ENCODE measurements around the gene ECI1.

Gene ECI1

GRCh38 chr16:2278272-2278608 lies 26.9 kb upstream of the ECI1 start:
- Histone ChIP-seq H3K9ac (ENCODE audit: low read length) (no peak overlapping the region), H3K27ac (ENCODE audit: low read depth, low read length) (no peak overlapping the region), H3K4me1 (ENCODE audit: control insufficient read depth, insufficient read depth, low read length) (no peaks in the 10 kb centered on the region), H3K36me3 (ENCODE audit: control insufficient read depth, insufficient read depth, low read length) (0 out of 2 replicates have a peak, but pooled peaks cover under 1% of the 10 kb centered on the region), H3K9me3 (ENCODE audit: control insufficient read depth, insufficient read depth, low read depth, low read length) (no peaks in the 10 kb centered on the region), H3K4me3 (ENCODE audit: low read depth, low read length) (no peak overlapping the region), H3K27me3 (ENCODE audit: control insufficient read depth, insufficient read depth, low read length) (no peaks in the 10 kb centered on the region)

DNA sequence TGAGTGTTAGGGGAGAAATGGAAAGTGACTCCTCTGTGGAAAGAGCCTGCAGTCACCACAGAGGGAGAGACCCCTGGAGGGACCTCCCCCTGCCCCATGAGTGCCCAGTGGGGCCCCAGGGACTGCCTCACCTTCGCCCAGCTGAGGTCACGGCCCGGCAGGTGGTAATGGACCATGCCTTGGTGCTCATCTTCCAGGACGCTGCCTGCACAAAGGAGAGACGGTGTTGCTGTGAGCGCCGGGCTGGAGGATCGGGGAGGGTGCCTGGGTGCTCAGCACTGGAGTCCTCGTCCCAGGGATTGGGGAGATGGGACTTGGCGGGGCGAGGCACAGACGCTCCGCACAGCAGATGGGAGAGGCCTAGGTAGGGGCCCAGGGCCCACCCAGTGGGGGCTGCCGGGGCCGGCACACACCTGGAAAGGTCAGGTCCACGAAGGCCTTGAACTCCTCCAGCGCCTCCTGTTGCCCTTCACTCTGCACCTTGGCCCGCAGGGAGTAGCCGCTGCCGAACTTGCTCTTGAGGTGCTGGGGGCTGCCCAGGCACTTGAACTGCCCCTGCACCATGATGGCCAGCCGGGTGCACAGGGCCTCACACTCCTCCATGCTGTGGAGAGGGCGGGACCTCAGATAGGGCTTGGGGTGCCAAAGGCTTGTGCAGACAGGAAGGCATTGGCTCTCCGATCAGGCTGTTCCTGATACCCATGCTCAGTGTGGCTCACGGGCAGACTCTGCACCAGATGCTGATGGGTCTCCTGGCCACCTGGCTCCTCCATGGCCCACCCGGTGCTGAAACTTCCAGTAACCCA lies 26.3 kb upstream of the ECI1 start:
- Histone ChIP-seq H3K4me1 (ENCODE audit: control insufficient read depth, insufficient read depth, low read length) (no peaks in the 10 kb centered on the region), H3K27ac (ENCODE audit: low read depth, low read length) (no peak overlapping the region), H3K27me3 (ENCODE audit: control insufficient read depth, insufficient read depth, low read length) (no peaks in the 10 kb centered on the region), H3K9ac (ENCODE audit: low read length) (no peak overlapping the region), H3K9me3 (ENCODE audit: control insufficient read depth, insufficient read depth, low read depth, low read length) (no peaks in the 10 kb centered on the region), H3K4me3 (ENCODE audit: low read depth, low read length) (no peak overlapping the region), H3K36me3 (ENCODE audit: control insufficient read depth, insufficient read depth, low read length) (0 out of 2 replicates have a peak, but pooled peaks cover 3% of the 10 kb centered on the region)

DNA sequence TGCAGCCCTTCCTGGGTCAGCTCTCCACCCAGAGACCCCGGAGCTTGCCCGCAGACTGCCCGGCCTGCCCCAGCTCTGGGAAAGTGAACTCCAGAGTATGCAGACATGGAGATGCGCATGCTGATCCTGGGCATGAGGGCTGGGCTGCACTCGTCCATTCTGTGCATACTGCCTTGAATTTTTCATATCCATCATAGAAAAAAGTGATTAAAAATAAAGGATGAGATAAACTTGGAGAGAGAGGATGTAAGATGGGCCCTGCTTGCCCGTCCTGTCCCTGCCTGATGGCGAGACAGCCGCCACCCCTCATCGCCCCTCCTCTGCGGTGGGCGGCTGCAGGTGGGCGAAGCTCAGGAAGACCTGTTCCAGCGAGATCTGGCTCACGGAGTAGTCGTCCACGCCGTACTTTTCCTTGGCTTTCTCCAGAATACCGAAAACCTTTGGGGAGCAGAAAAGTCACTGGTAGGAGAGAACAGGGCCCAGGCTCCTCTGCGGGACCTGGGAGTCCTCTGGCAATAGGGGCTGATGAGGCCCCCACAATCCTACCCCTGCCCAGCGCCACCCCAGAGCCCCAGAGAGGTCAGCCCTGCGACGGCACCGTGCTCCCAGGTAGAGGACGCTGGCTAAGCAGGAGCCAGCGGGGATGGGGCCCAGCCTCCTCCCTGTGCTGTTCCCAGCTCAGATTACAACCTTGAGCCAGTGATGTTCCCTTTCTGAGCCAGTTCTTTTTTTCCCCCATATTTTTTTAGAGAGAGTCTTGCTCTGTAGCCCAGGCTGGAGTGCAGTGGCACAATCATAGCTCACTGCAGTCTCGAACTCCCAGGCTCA lies 25.2 kb upstream of the ECI1 start:
- H3K27me3 ChIP-seq (ENCODE audit: control insufficient read depth, insufficient read depth, low read length): no peaks in the 10 kb centered on the region
- H3K4me1 ChIP-seq (ENCODE audit: control insufficient read depth, insufficient read depth, low read length): no peaks in the 10 kb centered on the region
- no peak overlapping the region for H3K9ac ChIP-seq (ENCODE audit: low read length)
- 0 out of 2 replicates have a peak, but pooled peaks cover 3% of the 10 kb centered on the region for H3K36me3 ChIP-seq (ENCODE audit: control insufficient read depth, insufficient read depth, low read length)
- no peak overlapping the region for H3K4me3 ChIP-seq (ENCODE audit: low read depth, low read length)
- H3K27ac ChIP-seq (ENCODE audit: low read depth, low read length): no peak overlapping the region
- H3K9me3 ChIP-seq (ENCODE audit: control insufficient read depth, insufficient read depth, low read depth, low read length): no peaks in the 10 kb centered on the region

DNA sequence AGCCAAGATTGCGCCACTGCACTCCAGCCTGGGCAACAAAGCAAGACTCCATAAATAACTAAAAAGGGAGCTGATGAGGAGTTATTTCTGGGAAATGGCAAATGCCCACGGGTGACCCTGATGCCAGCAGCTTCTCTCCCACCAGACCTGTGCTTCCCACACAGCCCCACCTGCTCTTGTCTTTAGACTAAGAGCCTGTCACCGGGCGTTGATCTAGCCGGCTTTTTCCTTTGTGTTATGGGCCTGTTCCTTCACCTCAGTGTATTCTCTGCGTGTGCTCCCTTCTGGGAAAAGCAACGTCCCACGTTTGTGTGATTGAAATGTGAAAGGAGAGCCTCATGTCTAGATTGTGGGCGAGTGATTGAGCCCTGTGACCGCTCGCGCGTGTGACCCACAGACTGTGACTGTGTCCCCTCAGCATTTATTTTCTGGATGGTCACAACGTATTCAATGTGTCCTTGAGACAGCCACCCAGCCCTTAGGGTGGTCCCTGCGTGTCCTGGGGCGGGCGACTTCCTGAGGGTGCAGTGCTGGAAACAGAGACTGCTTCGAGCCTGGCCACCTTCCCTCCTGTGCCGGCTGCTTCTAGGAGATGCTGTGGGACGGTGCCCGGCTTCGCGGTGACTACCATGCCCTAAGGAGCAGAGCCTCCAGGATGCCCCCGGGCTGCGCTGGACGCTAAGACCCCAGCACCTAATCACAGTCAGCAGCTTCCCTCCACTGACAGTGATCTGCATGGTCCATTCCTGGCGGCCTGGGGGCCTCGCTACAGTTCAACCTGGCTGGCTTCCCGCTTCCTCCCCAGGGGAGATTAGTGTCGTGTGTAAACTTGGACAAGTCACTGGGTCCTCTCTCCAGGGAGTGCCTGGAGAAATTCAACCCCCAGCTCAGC lies 24.3 kb upstream of the ECI1 start:
- Histone ChIP-seq H3K9ac (ENCODE audit: low read length) (no peak overlapping the region), H3K36me3 (ENCODE audit: control insufficient read depth, insufficient read depth, low read length) (0 out of 2 replicates have a peak, but pooled peaks cover 3% of the 10 kb centered on the region), H3K4me1 (ENCODE audit: control insufficient read depth, insufficient read depth, low read length) (no peaks in the 10 kb centered on the region), H3K4me3 (ENCODE audit: low read depth, low read length) (no peak overlapping the region), H3K27ac (ENCODE audit: low read depth, low read length) (no peak overlapping the region), H3K9me3 (ENCODE audit: control insufficient read depth, insufficient read depth, low read depth, low read length) (no peaks in the 10 kb centered on the region), H3K27me3 (ENCODE audit: control insufficient read depth, insufficient read depth, low read length) (no peaks in the 10 kb centered on the region)

DNA sequence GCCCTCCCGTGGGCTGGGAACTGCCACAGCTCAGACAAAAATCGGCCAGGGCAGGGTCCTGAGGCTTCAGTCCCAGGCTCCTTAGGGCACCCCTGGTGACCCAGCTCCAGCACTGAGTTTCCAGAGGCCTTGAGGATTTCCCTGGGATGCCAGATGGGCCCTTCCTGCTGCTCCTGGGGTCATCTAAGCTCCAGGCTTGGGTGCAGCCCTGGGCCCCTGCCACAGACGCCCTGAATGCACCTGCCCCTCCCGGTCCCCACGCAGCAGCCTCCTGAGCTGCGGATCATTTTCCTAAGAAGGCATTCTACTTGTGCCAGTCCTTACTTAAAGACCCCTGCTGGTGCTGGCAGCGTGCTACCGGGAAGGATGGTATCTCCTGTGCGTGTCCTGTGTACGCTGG lies 22.5 kb upstream of the ECI1 start:
- Histone ChIP-seq H3K9ac (ENCODE audit: low read length) (no peak overlapping the region), H3K9me3 (ENCODE audit: control insufficient read depth, insufficient read depth, low read depth, low read length) (no peaks in the 10 kb centered on the region), H3K4me1 (ENCODE audit: control insufficient read depth, insufficient read depth, low read length) (peaks cover 7% of the 10 kb centered on the region; the same call in 1 of the 2 replicates), H3K4me3 (ENCODE audit: low read depth, low read length) (no peak overlapping the region), H3K36me3 (ENCODE audit: control insufficient read depth, insufficient read depth, low read length) (0 out of 2 replicates have a peak, but pooled peaks cover 3% of the 10 kb centered on the region), H3K27ac (ENCODE audit: low read depth, low read length) (no peak overlapping the region), H3K27me3 (ENCODE audit: control insufficient read depth, insufficient read depth, low read length) (no peaks in the 10 kb centered on the region)

GRCh38 chr16:2273484-2273883 lies 22.1 kb upstream of the ECI1 start:
- Histone ChIP-seq H3K9me3 (ENCODE audit: control insufficient read depth, insufficient read depth, low read depth, low read length) (no peaks in the 10 kb centered on the region), H3K4me1 (ENCODE audit: control insufficient read depth, insufficient read depth, low read length) (peaks cover 7% of the 10 kb centered on the region; the same call in 1 of the 2 replicates), H3K27ac (ENCODE audit: low read depth, low read length) (no peak overlapping the region), H3K9ac (ENCODE audit: low read length) (no peak overlapping the region), H3K27me3 (ENCODE audit: control insufficient read depth, insufficient read depth, low read length) (no peaks in the 10 kb centered on the region), H3K36me3 (ENCODE audit: control insufficient read depth, insufficient read depth, low read length) (0 out of 2 replicates have a peak, but pooled peaks cover 3% of the 10 kb centered on the region), H3K4me3 (ENCODE audit: low read depth, low read length) (no peak overlapping the region)

DNA sequence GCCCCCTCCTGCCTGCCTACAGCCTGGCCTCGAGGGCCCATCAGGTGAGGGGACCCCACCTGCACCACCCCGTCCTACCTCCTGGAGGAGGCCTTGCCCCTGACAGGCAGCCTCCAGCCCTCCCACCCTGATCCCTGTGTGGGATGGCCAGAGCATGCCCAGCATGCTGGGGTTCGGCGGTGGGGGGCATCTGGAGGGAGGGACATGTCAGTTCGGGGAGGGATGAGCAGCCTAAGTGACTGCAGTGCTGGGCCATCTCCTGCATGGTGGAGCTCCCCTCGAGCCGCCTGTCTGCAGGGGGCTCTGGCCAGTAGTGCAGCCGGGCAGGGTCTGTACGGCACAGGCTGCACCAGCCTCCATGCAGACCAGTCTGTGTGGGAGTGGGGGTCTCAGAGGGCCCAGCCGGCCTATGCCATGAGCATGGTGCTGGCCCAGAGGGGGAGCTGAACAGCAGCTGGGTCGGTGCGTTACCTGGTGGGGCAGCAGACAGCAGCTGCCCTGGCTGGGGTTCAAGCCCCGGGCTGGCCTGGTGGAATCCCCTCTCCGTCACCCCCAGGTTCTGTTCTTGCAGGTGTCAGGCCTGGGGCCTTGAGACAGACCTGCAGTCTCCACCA lies 20.6 kb upstream of the ECI1 start:
- 0 out of 2 replicates have a peak, but pooled peaks cover 3% of the 10 kb centered on the region for H3K36me3 ChIP-seq (ENCODE audit: control insufficient read depth, insufficient read depth, low read length)
- no peaks in the 10 kb centered on the region for H3K27me3 ChIP-seq (ENCODE audit: control insufficient read depth, insufficient read depth, low read length)
- H3K4me1 ChIP-seq (ENCODE audit: control insufficient read depth, insufficient read depth, low read length): peaks cover 7% of the 10 kb centered on the region; the same call in 1 of the 2 replicates
- H3K9ac ChIP-seq (ENCODE audit: low read length): no peak overlapping the region
- no peak overlapping the region for H3K27ac ChIP-seq (ENCODE audit: low read depth, low read length)
- H3K4me3 ChIP-seq (ENCODE audit: low read depth, low read length): no peak overlapping the region
- H3K9me3 ChIP-seq (ENCODE audit: control insufficient read depth, insufficient read depth, low read depth, low read length): no peaks in the 10 kb centered on the region

DNA sequence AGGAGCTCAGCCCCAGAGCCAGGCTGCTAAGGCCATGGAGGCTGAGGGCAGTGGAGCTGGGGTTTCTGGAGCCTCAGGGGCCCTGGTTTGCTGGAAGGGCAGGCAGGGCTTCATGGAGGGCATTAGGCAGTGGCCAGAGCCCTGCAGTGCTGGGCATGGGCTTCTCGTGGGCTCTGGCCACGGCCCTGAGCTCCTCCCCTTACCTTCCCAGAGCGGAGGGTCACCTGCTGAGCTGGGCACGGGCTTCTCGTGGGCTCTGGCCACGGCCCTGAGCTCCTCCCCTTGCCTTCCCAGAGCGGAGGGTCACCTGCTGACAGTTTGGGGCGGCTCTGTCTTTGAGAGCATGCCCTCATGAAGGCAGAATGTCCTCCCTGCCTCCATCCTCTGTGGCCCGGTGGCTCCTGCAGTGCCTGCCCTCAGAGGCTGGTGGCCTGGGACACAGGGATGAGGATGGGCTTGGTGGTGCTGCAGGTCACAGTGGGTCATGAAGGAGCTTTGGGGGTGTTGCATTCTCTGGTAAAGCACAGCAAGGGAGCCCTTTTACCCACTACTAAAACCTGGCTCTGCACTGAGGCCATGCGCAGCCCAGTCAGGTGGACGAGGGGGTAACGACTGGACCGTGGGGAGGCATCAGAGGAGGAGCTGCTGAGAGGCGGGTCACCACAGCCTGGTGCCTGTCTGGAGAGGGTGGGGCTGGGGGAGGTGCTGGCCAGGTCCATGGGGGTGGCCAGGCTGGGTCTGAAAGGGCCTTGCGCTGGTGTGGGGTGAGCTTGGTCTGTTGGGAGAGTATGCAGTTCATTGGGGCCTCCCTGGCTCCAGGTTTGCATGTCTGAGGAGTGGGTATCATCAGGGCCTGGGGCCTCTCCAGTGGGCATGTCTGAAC lies 19.4 kb upstream of the ECI1 start:
- Histone ChIP-seq H3K4me1 (ENCODE audit: control insufficient read depth, insufficient read depth, low read length) (peaks cover 7% of the 10 kb centered on the region; the same call in 1 of the 2 replicates), H3K36me3 (ENCODE audit: control insufficient read depth, insufficient read depth, low read length) (peaks cover 5% of the 10 kb centered on the region), H3K27ac (ENCODE audit: low read depth, low read length) (no peak overlapping the region), H3K9ac (ENCODE audit: low read length) (no peak overlapping the region), H3K9me3 (ENCODE audit: control insufficient read depth, insufficient read depth, low read depth, low read length) (no peaks in the 10 kb centered on the region), H3K4me3 (ENCODE audit: low read depth, low read length) (no peak overlapping the region), H3K27me3 (ENCODE audit: control insufficient read depth, insufficient read depth, low read length) (no peaks in the 10 kb centered on the region)

DNA sequence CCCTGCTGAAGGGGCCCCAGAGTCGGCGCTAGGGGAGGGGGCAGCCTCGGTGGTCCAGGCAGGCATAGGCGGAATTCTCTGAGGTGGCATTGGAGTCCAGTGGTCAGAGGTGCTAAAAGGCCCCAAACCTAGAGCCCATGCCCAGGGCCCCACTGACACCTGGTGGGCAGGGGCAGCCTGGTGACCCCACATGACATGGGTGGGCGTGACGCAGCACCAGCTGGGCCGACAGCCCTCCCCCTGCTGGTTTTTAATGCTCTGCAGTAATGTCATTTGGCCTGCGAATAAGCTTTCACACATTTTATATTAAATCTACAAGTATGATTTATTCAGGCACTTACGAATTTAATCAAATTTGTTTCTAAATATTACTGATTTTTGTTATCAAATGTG lies 18.7 kb upstream of the ECI1 start:
- Histone ChIP-seq H3K4me3 (ENCODE audit: low read depth, low read length) (no peak overlapping the region), H3K27ac (ENCODE audit: low read depth, low read length) (no peak overlapping the region), H3K9me3 (ENCODE audit: control insufficient read depth, insufficient read depth, low read depth, low read length) (no peaks in the 10 kb centered on the region), H3K36me3 (ENCODE audit: control insufficient read depth, insufficient read depth, low read length) (peaks cover 9% of the 10 kb centered on the region), H3K27me3 (ENCODE audit: control insufficient read depth, insufficient read depth, low read length) (no peaks in the 10 kb centered on the region), H3K4me1 (ENCODE audit: control insufficient read depth, insufficient read depth, low read length) (peaks cover 7% of the 10 kb centered on the region; the same call in 1 of the 2 replicates), H3K9ac (ENCODE audit: low read length) (no peak overlapping the region)

All from HUES6 (cell line).